Astrocyte (in vitro differentiated cells and primary cell): ENCODE measurements around the gene TSSK6.

Source experiments
- EZH2 ChIP-seq: IDR thresholded peaks from 2 replicates; pipeline ENCODE4 v1.6.1; 2012; ENCODE audit warnings: mild to moderate bottlenecking, low read length, inconsistent platforms; ENCODE audit not compliant: insufficient read depth
- TF ChIP-seq, protein P1 (sequence below): IDR thresholded peaks from 2 replicates; pipeline ENCODE4 v1.5.1; 2011; ENCODE audit warnings: low read depth, mild to moderate bottlenecking, inconsistent platforms, low read length, moderate library complexity; ENCODE audit not compliant: insufficient read depth

DNA sequence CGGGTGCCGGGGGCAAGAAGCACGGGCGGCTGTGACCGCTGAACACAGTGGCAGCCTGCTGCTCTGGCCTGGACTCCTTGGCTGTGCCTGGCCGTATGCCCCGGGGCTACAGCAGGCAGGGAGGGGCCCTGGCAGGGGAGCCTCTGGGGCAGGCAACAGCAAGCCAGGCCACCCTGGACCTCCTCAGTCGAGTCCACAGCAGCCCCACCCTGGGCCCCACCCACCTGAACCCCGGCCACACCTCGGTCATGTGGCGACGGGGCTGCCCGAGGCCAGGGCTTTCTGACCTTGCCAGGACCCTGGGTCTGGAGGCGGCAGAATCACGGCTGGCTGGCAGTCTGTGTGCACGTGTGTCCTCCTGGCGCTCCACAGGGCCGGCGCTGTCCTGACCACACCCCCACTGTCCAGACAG lies 31.4 kb upstream of the TSSK6 start:
- TF ChIP-seq, protein P1, sequence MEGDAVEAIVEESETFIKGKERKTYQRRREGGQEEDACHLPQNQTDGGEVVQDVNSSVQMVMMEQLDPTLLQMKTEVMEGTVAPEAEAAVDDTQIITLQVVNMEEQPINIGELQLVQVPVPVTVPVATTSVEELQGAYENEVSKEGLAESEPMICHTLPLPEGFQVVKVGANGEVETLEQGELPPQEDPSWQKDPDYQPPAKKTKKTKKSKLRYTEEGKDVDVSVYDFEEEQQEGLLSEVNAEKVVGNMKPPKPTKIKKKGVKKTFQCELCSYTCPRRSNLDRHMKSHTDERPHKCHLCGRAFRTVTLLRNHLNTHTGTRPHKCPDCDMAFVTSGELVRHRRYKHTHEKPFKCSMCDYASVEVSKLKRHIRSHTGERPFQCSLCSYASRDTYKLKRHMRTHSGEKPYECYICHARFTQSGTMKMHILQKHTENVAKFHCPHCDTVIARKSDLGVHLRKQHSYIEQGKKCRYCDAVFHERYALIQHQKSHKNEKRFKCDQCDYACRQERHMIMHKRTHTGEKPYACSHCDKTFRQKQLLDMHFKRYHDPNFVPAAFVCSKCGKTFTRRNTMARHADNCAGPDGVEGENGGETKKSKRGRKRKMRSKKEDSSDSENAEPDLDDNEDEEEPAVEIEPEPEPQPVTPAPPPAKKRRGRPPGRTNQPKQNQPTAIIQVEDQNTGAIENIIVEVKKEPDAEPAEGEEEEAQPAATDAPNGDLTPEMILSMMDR = no peak
- no peak for TF ChIP-seq EZH2
